ENCODE results near the gene MVK. TPM values are rescaled to one million over a fixed set of nuclear protein-coding genes. Genes with fewer than 3 reads are reported as not detected.

The MVK gene
- total RNA-seq, 4 donors from 2014 or later = 20.9 to 52.0 (median 30.5) TPM

DNA sequence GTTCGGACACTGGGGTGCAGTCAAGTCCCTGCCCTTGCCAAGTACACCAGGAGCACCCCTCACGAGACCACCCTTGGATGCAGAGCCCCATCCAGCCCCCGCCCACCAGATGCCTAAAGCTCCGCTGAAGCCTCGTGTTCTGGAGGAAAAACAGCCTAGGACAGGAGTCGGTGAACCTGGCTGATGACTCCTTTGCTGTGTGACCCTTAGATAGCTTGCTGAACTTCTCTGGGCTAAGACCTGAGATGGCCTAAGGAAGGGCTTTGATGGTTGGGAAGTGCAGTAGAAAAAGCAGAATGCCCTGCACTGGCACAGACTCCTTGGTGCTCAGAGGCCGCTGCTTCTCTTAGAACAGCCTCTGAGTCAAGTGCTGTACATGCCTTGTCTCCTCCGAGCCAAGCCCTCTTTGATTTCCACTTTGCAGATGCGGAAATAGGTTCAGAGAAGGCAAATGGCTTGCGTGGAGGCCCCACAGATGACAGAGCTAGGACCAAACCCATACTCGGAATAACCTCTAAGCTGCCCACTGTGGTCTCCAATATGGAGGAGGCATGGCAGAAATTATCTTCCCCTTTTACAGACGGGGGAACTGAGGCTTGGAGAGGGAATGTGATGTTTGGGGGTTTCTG lies 52.3 kb downstream of the MVK start:
- Histone ChIP-seq H3K27ac (no peak overlapping the region), H3K36me3 (no peaks in the 10 kb centered on the region), H3K4me1 (peaks cover 0 to 14% (median 6%) of the 10 kb centered on the region in 4 donors), H3K27me3 (peaks cover 0 to 37% of the 10 kb centered on the region in 2 donors), H3K9me3 (no peaks in the 10 kb centered on the region), H3K4me3 (no peak overlapping the region)
- no peak for DNase-seq (ENCODE audit: low spot score in 2 of 2)
- TF ChIP-seq, protein P1, sequence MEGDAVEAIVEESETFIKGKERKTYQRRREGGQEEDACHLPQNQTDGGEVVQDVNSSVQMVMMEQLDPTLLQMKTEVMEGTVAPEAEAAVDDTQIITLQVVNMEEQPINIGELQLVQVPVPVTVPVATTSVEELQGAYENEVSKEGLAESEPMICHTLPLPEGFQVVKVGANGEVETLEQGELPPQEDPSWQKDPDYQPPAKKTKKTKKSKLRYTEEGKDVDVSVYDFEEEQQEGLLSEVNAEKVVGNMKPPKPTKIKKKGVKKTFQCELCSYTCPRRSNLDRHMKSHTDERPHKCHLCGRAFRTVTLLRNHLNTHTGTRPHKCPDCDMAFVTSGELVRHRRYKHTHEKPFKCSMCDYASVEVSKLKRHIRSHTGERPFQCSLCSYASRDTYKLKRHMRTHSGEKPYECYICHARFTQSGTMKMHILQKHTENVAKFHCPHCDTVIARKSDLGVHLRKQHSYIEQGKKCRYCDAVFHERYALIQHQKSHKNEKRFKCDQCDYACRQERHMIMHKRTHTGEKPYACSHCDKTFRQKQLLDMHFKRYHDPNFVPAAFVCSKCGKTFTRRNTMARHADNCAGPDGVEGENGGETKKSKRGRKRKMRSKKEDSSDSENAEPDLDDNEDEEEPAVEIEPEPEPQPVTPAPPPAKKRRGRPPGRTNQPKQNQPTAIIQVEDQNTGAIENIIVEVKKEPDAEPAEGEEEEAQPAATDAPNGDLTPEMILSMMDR (IDR thresholded peaks at IDR 0.05) = no peak
- no peak for TF ChIP-seq EP300 (IDR thresholded peaks at IDR 0.05)
- no peak for TF ChIP-seq POLR2A (IDR thresholded peaks at IDR 0.05)
- 76 to 79% methylated on average over 12 of the region's 12 CpGs for WGBS, 2 donors

DNA sequence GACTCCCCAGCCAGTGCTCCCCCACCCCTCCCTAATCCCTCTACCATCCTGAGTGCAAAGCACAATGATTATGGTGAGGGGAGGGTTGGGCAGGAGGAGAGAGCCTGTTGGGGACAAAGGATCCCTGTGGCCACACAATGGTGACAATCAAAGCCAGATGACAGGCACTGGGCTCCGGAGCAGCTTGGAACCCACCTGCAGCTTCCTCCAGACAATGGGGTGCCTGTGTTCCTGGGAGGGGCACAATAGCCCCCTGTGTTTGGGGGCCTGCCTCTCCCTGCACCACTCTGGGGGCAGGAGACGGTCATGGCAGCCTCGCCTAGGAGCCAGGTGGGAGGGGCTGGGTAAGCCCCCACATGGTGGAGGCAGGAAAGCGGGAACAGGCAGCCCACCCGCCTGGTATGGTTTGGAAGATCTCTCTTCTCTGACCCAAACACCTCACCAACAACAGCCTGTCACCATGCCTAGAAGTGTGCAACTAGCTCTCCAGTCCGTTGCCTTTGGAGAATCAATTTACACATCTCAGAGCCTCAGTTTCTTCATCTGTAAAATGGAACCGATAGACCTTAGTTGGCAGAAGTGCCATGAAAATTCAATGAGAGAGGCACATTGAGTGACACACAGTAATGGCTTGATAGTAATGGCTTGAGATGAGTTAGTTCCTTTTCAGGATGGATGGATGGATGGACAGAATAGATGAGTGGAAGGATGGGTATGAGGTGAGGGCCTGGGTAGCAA lies 53.0 kb downstream of the MVK start:
- Histone ChIP-seq H3K27ac (no peak overlapping the region), H3K36me3 (no peaks in the 10 kb centered on the region), H3K9me3 (no peaks in the 10 kb centered on the region), H3K27me3 (peaks cover 0 to 42% of the 10 kb centered on the region in 2 donors), H3K4me1 (peaks cover 0 to 9% (median 5%) of the 10 kb centered on the region in 4 donors), H3K4me3 (no peak overlapping the region)
- no peak for DNase-seq (ENCODE audit: low spot score in 2 of 2)
- 50 to 77% methylated on average over 4 to 7 of the region's 7 CpGs for WGBS, 2 donors
- TF ChIP-seq, protein P1 (IDR thresholded peaks at IDR 0.05) = no peak
- TF ChIP-seq EP300 (IDR thresholded peaks at IDR 0.05) = no peak
- no peak for TF ChIP-seq POLR2A (IDR thresholded peaks at IDR 0.05)

DNA sequence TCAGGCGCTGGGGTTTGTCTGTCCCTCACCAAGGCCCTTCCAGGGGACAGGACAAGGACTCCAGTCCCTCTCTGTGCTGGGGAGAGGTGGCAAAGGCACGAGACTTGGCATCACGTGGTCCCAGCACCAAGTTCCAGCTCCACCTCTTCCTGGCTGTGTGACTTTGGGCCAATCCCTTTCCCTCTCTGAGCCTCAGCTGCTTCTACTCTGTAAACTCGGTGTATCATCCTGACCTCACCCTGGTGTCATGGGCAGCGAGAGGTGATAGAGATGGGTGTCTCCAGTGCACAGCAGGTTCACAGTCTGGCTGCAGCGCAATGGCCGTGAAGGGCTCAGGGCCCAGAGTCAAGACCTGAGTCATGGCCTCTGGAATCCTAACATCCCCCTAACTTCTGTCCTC lies 54.0 kb downstream of the MVK start:
- Histone ChIP-seq H3K4me3 (no peak overlapping the region), H3K36me3 (no peaks in the 10 kb centered on the region), H3K9me3 (no peaks in the 10 kb centered on the region), H3K27ac (no peak overlapping the region), H3K27me3 (peaks cover 0 to 39% of the 10 kb centered on the region in 2 donors), H3K4me1 (no peaks in the 10 kb centered on the region)
- 64 to 75% methylated on average over 7 of the region's 7 CpGs for WGBS, 2 donors
- TF ChIP-seq, protein P1 (IDR thresholded peaks at IDR 0.05) = no peak
- TF ChIP-seq EP300 (IDR thresholded peaks at IDR 0.05) = no peak
- no peak for TF ChIP-seq POLR2A (IDR thresholded peaks at IDR 0.05)
- DNase-seq (ENCODE audit: low spot score in 2 of 2) = no peak

DNA sequence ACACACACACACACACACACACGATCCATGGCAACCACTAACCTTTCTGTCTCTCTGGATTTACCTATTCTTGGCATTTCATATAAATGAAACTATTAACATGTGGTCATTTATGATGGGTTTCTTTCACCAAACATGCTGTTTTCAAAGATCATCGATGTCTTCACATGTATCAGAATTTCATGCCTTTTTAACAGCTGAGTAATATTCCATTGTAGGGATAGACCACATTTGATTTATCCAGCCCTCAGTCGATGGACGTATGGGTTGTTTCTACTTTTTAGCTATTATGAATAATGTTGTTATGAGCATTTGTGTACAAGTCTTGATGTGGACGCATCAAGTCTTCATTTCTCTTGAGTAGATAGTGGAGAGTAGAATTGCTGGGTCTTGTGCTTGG lies 56.5 kb downstream of the MVK start:
- Histone ChIP-seq H3K4me3 (no peak overlapping the region), H3K4me1 (no peaks in the 10 kb centered on the region), H3K9me3 (no peaks in the 10 kb centered on the region), H3K27me3 (peaks cover 0 to 39% of the 10 kb centered on the region in 2 donors), H3K36me3 (no peaks in the 10 kb centered on the region), H3K27ac (no peak overlapping the region)
- DNase-seq (ENCODE audit: low spot score in 2 of 2) = no peak
- WGBS, 2 donors = 94 to 95% methylated on average over 5 of the region's 5 CpGs
- TF ChIP-seq POLR2A (IDR thresholded peaks at IDR 0.05) (no peak), EP300 (IDR thresholded peaks at IDR 0.05) (no peak)
- TF ChIP-seq, protein P1 (IDR thresholded peaks at IDR 0.05) = no peak

DNA sequence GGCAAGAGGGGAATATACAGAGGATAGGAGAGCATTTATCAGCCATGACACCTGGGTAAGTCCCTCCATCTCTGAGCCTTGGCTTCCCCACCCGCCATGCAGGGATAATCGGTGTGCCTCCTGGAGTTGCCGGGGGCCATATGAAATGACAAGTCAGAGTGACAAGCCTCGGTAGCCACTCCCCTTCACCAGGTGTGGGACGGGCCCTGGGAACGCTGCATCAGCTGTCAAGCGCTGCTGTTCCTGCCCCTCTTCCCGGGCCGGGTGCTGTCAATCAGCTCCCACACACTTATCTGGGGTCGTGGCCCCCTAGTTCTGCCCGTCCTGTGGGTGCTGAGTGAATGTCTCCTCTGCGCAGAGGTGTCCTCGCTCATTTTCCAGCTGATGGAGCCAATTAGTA lies 57.2 kb downstream of the MVK start:
- Histone ChIP-seq H3K36me3 (no peaks in the 10 kb centered on the region), H3K4me1 (no peaks in the 10 kb centered on the region), H3K27me3 (peaks cover 0 to 33% of the 10 kb centered on the region in 2 donors), H3K4me3 (no peak overlapping the region), H3K9me3 (no peaks in the 10 kb centered on the region), H3K27ac (no peak overlapping the region)
- 53 to 67% methylated on average over 9 to 13 of the region's 13 CpGs for WGBS, 2 donors
- TF ChIP-seq, protein P1 (IDR thresholded peaks at IDR 0.05) = no peak
- TF ChIP-seq EP300 (IDR thresholded peaks at IDR 0.05) (no peak), POLR2A (IDR thresholded peaks at IDR 0.05) (no peak)
- no peak for DNase-seq (ENCODE audit: low spot score in 2 of 2)

Measured in tibial nerve (tissue), 4 donors.